ENCODE data around the gene STAB2.

DNA sequence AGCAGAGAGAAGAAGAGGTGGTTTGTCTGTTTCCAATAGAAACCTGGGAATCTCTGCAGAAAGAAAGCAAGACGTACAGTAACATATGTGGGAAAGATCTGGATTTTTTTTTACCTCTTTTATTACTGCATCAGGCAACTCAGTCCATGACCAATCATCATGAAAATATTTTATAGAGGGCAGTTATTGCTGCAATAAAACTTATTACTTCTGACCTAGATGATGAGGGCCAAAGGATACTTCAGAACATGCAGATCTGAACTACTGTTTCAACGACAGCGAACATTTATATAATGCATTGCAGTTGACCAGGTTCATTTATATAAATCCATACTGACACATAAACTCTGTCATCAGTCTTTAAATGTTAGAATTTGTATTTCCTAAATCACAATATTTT, 67.7 kb downstream of the STAB2 start:
- TF ChIP-seq, protein P1, sequence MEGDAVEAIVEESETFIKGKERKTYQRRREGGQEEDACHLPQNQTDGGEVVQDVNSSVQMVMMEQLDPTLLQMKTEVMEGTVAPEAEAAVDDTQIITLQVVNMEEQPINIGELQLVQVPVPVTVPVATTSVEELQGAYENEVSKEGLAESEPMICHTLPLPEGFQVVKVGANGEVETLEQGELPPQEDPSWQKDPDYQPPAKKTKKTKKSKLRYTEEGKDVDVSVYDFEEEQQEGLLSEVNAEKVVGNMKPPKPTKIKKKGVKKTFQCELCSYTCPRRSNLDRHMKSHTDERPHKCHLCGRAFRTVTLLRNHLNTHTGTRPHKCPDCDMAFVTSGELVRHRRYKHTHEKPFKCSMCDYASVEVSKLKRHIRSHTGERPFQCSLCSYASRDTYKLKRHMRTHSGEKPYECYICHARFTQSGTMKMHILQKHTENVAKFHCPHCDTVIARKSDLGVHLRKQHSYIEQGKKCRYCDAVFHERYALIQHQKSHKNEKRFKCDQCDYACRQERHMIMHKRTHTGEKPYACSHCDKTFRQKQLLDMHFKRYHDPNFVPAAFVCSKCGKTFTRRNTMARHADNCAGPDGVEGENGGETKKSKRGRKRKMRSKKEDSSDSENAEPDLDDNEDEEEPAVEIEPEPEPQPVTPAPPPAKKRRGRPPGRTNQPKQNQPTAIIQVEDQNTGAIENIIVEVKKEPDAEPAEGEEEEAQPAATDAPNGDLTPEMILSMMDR (IDR thresholded peaks at IDR 0.05; ENCODE audit: low read depth, low read length, poor library complexity, severe bottlenecking) = no peak
- TF ChIP-seq EZH2phosphoT487 (IDR thresholded peaks at IDR 0.05; ENCODE audit: borderline replicate concordance, low read length) = no peak

All from DOHH2 (cell line).